NCI-H2107 (cell line): Measurements from ENCODE around the gene RITA1.
A peak's percentile ranks its signal among the peaks of the same experiment; 100 is the strongest.

ENCODE experiments used
- DNase-seq: peaks from one replicate; lab custom pipeline; 2025; lab: John Stamatoyannopoulos, UW

RITA1 gene

DNA sequence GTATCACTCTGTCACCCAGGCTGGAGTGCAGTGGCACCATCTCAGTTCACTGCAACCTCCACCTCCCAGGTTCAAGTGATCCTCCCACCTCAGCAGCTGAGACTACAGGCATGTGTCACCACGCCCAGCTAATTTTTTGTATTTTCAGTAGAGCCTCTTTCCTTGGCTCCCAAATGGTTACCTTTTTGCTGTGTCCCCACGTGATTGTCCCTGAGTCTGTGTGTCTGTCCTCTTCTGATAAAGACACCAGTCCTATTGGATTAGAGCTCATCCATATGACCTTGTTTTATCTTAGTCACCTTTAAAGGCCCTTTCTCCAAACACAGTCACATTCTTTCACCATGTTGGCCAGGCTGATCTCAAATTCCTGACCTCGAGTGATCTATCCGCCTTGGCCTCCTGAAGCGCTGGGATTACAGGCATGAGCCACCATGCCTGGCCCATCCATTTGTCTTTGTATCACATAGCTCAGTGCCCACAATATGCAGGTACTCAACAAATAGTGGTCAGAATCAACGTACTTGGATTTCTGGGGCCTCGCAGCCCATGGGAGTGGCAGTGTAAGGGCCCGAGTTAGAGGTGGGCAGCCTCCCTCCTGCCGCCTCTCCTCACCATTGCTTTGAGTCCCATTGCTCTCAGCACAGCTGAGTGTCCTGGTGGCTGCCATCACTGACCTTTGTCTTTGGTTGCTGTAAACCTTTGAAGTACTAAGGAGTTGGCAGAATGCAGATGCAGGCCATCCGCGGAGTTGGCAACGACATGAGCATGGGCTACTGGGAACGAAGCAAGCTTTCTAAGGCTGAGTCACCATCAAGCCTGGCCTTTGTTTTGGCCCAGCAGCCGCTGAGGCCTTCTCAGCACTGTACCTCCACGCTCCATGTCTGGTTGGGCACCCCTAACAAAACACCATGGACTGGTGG, 45.1 kb downstream of the RITA1 start:
- no peak for DNase-seq

DNA sequence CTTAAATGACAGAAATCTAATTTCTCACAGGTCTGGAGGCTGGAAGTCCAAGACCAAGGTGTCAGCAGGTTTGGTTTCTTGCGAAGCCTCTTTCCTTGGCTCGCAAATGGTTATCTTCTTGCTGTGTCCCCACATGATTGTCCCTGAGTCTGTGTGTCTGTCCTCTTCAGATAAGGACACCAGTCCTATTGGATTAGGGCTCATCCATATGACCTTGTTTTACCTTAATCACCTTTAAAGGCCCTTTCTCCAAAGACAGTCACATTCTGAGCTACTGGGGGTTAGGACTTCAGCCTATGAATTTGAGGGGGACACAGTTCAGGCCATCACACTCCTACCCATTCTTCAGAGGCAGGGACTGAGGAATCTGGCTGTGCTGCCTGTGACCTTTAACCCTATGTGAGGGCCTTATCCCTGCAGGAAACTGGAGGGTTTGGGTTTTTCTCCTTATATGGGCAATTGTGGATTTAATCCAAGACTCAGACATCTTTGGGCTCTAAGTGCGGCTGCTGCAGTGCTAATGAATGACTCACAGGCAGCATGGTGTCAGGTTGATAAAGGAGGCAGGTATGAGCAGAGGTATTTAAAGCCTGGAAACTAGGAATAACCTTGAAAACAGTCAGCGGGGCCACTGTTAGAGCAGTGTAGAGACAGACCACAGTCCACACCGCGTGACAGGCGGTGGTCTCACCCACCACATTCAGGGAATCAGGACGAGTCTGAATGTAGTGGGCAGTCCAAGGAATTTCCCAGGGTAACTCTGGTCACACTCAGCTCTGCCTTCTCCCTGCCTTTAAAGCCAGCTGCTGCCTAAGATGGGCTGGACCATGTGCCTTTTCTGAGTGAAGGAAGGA, 45.9 kb downstream of the RITA1 start:
- DNase-seq, result no peak

DNA sequence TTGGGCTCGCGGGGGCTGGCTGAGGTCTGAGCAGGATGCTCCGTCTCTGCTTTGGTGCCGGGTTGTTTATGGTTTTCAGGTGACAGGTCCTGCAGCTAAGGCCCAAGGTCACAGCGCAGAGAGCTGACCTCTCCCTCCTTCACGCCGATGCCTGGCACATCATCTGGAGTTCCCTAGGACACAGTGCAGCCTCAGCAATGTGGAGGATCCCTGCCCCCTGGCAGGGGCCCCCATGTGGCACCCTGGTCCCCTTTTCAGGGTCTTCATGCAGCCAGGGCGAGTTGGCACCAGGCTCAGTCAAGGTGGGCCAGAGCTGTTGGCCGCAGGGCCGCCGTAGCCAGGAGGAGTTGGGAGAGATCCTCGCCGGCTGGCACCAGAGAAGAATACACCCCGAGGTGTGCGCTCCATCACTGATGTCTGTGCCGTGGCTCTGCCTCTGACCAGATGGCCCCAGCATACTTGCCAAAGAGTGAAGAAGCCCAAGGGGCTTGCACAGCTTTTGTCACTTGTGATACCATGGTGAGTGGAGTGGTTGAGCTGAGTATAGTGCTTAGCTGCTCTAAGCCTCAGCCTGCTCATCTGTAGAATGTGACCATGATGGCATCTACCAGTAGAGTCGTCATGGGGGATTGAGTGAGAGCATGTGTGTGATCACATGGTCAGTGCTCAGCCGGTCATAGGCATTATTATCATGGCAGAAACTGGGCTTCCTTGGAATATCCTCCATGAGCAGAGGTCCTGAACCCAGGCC, 46.7 kb downstream of the RITA1 start:
- no peak for DNase-seq

DNA sequence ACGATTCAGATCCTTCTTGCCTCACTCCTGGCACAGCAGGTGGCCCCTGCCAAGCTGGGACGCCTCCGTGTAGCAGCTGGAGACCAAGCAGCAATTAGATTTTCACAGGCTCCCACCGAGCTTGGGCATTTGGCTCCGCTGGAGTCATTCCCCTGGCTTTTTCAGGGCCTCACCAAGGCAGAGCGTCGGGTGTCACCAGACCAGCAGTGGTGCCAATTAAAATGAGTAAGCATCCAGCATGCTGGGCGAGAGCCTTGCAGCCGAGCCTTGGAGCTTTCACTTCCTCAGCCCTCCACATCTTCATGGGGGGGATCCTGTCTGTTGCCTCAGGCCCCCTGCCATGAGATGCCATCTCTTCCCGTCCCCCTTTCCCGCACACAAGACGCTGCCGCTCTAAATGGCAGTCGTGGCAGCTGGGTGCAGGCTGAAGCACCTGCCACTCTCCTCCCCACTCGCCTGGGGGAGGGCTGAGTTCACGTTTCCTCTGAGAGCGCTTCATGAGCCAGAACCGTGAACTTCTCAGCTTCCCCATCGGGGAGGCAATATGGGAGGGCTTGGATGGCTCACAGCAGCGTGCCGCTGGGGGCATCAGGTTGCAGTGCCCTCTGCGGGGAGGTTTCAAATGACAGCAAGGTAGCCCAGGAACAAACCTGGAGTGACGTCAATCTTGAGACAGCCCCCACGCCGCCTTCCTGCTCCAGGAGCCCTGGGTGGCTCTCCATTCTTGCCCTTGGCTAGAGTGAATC, 47.5 kb downstream of the RITA1 start:
- DNase-seq, result peak; percentile 98

DNA sequence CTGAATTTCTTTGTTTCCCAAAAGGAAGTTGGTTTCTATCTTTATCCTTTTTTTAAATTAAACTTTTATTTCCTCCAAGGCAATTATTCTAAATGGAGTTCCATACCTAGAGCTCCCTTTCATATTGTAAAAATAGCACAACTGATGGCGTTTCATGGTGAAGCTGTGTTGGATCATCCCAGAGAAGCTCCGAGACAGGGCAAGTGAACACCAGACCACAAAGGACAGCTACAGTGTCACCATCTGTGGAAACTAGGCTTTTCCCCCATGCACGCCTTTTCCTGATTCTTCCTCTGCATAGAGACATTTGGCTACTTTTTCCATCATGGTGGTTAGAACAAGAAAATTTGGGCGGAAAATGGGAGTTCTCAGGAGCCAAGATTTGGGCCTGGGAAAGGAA, 48.4 kb downstream of the RITA1 start:
- no peak for DNase-seq

DNA sequence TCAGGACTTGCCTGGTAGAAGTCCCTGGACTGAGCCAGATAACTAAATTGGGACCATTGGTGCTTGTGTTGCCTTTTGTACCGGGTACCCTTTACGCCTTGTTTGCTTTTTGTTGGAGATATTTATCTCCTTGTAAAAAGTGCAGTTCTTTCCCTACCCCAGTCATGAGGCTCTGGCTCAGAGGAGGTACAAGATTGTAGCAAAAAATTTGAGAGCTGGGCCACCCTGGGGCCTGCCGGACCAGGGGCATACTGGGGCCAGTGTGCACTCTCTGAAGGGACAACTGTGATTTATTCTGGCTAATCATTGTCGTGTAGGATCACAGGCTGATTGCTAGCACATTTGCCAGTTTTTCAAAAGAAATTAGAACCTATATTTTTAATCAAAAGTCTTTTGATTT, 49.0 kb downstream of the RITA1 start:
- no peak for DNase-seq

DNA sequence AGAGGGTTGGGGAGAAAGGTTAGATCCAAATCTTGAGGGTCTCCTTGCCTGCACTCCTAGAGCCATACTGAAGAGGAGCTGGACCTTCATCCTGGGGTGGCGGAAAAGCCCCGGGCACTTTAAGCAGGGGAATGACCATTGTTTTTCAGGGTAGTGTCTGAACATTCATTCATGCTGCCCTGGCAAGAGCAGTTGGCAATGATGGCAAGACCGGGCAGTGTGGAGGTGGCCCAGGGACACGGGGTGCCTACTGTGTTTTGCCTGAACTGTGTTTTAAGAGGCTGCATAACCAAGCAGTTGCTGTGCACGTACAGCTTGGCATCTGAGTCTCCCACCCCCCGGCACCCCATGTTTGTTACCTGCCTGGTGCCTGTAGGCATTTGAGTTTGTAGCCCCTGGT, 50.5 kb downstream of the RITA1 start:
- DNase-seq, result no peak

DNA sequence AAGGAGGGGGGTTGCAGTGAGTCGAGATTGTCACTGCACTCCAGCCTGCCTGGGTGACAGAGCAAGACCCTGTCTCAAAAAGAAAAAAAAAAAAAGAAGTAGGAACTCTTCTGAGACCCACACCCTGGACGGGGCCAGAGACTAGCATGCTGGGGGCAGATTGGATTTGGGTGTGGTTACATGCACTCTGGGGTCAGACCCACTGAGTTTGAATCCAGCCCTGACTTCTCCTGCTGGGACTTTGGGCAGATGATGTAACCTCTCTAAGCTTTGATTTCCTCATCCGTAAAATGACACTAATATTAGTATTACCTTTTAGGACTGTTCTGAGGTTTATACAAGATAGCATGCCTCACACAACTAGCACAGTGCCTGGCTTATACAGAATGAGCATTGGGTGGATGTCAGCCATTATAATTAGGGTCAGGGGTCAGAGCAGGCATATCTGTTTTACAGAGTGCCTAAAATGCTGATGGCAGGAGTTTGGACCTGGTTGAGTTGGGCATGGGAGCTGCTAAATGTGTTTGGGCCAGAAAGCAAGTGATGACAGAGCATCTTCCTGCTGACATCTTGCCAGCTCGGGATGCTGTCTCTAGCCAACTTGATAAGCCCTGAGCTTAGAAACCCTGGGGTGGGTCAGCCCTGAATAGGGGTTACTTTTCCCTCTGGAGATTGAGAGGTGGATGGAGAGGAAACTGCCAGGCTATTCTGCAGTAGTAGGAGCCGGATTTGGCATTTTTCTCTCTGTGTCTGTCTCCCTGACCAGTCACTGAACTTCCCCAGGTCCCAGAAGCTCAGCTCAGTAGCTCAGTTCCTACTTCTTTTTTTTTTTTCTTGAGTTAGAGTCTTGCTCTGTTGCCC, 51.2 kb downstream of the RITA1 start:
- DNase-seq, result no peak

DNA sequence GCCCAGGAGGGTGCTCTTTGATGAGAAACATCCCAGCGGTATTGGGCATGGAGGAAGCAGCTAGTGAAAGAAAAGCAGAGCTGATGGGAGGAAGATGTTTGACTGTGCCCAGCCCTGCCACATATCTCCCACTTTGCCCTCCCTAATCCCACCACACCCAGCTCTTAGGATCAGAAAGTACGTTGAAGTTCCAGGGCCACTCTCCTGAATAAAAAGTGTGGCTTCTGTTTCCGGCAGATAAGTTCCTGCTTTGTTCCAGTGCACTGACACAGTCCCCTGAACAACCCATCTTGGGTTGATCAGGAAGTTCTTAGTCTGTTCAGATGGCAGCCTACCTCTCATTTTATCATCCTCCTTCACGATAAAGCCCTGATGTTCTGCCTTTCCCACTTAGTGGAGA, 52.2 kb downstream of the RITA1 start:
- DNase-seq, result no peak

DNA sequence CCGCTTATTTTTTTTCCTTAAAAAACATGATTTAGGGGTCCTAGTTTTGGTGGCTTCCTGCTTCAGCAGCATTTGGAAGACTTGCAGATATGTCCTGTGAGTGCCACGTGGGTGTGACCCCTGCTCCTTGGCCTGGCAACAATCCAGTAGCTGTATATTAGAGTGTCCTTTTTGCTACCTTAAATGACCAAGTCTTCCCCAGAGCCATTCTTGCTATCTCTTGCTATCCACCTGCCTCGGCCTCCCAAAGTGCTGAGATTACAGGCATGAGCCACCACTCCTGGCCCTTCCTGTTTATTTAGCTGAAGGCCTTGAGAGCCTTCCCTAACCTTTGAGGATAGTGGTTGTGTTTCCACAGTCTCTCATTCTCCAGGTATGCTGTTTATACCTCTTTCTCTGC, 52.8 kb downstream of the RITA1 start:
- DNase-seq, result no peak

DNA sequence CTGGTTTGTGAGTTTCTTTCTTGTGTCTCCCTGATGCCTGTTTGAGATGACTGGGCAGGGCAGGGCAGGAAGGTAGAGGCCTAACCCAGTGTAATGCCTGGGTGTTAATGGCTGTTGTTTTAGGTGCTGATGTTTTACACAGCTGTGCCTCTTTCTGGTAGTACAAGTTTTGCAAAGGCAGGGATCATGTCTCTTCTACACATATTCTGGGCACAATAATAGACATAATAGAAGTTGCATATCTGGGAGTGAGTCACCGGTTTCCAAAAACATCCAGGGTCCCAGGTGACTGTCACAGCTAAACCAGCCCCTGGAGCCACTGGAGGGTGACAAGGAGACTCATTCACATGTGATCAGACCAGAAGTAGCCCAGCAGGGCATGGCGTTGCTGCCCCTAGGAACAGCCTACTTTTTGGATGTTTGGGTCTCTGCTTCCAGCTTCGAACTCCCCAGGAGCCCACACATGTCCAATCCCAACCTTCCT, 53.8 kb downstream of the RITA1 start:
- DNase-seq, result no peak

DNA sequence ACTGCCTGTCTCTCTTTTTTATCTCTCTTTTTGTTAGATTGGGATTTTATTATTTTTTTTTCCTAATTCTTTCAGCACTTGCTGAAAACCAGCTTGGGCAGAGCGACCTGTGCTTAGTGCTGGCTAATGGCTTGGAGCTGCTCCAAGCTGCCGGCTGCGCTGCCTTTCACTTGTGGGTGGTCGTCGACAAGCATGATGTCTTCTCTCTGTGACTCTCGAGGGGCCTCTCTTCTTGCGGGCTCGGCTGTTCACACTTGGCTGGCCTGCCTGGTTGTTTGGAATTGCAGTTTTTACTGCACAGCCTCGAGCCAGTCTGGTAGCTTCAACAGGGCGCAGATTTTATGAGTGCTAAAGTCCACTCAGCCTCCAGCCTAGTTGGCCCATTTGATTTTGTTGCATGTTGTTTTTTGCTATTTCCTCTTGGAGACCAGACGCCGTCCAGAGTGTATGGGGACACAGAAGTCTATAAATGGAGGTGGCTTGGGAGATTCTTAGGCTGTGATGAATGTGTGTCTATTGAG, 54.4 kb downstream of the RITA1 start:
- no peak for DNase-seq

DNA sequence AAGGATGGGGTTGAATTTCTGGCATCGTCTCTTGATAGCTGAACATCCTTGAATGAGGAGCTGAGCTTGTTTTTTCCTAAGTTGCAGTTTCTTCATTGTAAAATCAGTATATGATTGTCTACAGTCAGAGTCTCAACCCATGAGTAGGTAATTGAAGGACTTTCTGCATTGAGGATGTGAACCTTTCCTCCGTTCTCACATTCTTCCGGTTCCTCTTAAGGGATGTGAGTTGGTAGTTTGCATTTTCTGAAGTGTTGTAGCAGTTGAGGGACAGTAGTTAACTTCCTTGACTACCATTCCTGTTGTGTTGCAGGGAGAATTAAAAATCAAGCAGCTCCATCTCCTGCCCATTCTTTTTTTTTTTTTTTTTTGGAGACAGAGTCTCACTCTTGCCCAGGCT, 54.9 kb downstream of the RITA1 start:
- DNase-seq, result no peak

DNA sequence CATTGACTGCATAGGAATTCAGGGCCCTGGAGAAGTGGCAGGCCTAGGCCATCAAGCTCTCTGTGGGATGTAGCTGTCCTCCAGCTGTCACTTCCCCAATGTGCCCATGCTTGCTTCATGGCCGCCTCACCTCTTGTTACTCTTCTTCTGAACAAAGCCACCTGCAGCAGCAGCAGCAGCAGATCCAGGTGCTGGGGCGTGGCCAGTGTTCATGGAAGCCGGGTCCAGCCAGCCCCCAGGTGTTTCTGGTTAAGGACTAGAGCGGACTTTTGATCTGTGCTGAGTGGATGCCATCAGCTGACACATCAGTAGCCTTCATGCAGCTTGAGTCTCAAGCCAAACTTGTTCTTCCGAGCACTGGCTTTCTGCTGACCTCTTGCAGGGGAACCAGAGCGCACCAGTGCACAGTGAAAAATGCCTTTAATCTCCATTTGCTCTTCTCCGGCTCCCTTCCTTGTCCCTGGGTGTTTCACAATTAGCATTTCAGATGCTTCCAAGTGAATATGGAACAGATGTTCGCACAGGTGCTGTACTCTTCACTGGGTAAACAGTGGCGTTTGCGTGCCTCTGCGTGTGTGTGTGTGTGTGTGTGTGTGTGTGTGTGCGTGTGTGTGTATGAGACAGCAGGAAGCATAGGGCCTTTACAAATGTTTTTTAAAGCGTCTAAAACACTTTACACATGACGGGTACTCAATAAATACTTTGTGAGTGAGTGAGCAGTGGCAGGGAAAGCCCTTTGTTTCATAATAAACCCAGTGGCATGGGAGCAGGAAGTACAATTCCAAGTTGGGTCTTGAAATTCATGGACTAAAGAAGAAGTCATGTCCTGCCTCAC, 55.9 kb downstream of the RITA1 start:
- DNase-seq, result peak; percentile 53
